ENCODE results near the gene FEM1A.

The FEM1A gene

DNA sequence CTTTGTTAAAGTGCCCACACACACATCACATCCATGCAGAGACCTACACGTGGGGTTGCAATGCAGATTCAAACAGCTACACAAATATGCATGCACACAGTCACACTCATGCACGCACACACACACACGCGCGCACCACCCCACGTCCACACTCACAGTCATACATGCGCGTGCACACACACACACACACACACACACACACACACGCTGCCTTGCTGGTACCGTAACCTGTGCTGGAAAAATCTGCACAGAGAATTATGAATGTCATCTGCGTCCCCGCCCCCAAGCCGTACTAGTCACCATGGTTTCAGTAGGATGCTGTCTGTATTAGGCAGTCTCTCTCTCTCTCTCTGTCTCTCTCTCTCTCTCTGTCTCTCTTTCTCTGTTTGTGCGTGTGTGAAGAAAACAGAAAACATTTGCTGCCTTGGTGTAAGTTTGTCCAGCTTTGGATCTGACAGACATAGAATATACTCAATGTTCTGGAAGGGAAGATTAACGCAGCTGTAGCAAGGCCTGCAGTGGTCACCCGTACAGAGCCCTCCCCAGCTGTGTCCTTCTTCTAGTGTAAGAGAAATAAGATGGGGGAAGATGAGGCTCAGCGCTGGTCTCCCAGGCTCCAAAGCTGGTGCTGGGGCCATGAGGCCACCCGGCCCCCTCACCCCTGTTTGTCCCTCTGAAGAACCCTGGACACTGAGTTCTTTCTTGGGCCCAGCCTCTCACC, 41.5 kb upstream of the FEM1A start:
- Histone ChIP-seq H2BK5ac (ENCODE audit: low read length) (no peak overlapping the region), H3K4me2 (ENCODE audit: insufficient read depth, low read length, poor library complexity, severe bottlenecking) (no peak overlapping the region), H3K23ac (ENCODE audit: low read depth, low read length, poor library complexity) (no peak overlapping the region), H3K27me3 (ENCODE audit: control insufficient read depth in 3 of 3, insufficient read depth in 3 of 3, low read depth in 1 of 3, low read length in 3 of 3) (peaks cover 0 to 16% (median 0%) of the 10 kb centered on the region in 3 experiments), H4K91ac (ENCODE audit: low read depth, low read length, poor library complexity) (no peak overlapping the region), H3K4me3 (ENCODE audit: low read length in 2 of 2) (no peak overlapping the region), H3K9ac (ENCODE audit: low read depth, low read length, poor library complexity) (peak overlapping the region; percentile 55), H2AFZ (ENCODE audit: low read length) (peak overlapping the region; percentile 45), H3K79me1 (ENCODE audit: low read depth, low read length) (no peaks in the 10 kb centered on the region), H3K4me1 (ENCODE audit: control insufficient read depth in 2 of 2, insufficient read depth in 1 of 2, low read depth in 1 of 2, low read length in 2 of 2) (peaks cover 2 to 11% of the 10 kb centered on the region in 2 donors), H3K36me3 (replicated peaks in 1 of 2; ENCODE audit: control insufficient read depth in 2 of 2, insufficient read depth in 2 of 2, low read length in 2 of 2) (no peaks in the 10 kb centered on the region), H3K18ac (ENCODE audit: low read length) (no peak overlapping the region), H3K27ac (replicated peaks; ENCODE audit: low read length) (no peak overlapping the region), H4K8ac (ENCODE audit: low read depth, low read length) (no peak overlapping the region), H2BK120ac (ENCODE audit: low read depth, low read length) (no peak overlapping the region), H3K14ac (ENCODE audit: low read length) (no peak overlapping the region), H2BK12ac (ENCODE audit: low read length) (no peak overlapping the region), H3K9me3 (replicated peaks in 1 of 2; ENCODE audit: control insufficient read depth in 2 of 2, insufficient read depth in 1 of 2, low read depth in 1 of 2, low read length in 2 of 2) (no peaks in the 10 kb centered on the region), H3K4ac (ENCODE audit: low read length) (no peak overlapping the region), H2AK5ac (ENCODE audit: low read depth, low read length) (no peak overlapping the region), H2BK15ac (ENCODE audit: low read length) (peak overlapping the region; percentile 71)
- DNase-seq (ENCODE audit: low spot score): no peak
- no CpG with 5 or more reads among the region's 18 CpGs for WGBS, 2 donors (ENCODE audit: extremely low coverage in 2 of 2, insufficient read length in 2 of 2, insufficient replicate concordance in 1 of 2)

DNA sequence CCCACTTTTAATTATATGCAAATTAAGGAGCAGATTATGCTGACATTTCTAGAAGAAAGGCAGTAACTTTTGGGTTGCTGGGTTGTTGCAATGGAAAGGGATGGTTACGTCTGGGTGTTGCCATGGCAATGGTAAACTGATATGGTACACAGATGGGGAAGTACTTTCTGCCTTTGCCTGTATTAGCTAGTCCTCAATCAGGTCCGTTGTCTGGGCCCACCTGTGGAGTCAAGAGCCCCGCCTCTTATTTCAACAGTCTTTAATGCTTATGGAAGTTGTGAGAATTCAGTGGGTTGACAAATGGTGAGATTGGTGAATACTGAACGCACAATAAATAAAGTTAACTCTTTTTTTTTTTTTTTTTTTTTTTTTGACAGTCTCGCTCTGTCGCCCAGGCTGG, 37.3 kb upstream of the FEM1A start:
- Histone ChIP-seq H2AFZ (ENCODE audit: low read length) (no peak overlapping the region), H3K23ac (ENCODE audit: low read depth, low read length, poor library complexity) (no peak overlapping the region), H3K18ac (ENCODE audit: low read length) (no peak overlapping the region), H3K4me3 (ENCODE audit: low read length in 2 of 2) (no peak overlapping the region), H3K4ac (ENCODE audit: low read length) (no peak overlapping the region), H3K4me1 (ENCODE audit: control insufficient read depth in 2 of 2, insufficient read depth in 1 of 2, low read depth in 1 of 2, low read length in 2 of 2) (peaks cover 2 to 13% of the 10 kb centered on the region in 2 donors), H3K27me3 (ENCODE audit: control insufficient read depth in 3 of 3, insufficient read depth in 3 of 3, low read depth in 1 of 3, low read length in 3 of 3) (peaks cover 0 to 3% (median 0%) of the 10 kb centered on the region in 3 experiments), H3K36me3 (replicated peaks in 1 of 2; ENCODE audit: control insufficient read depth in 2 of 2, insufficient read depth in 2 of 2, low read length in 2 of 2) (no peaks in the 10 kb centered on the region), H4K91ac (ENCODE audit: low read depth, low read length, poor library complexity) (no peak overlapping the region), H2AK5ac (ENCODE audit: low read depth, low read length) (no peak overlapping the region), H3K9me3 (replicated peaks in 1 of 2; ENCODE audit: control insufficient read depth in 2 of 2, insufficient read depth in 1 of 2, low read depth in 1 of 2, low read length in 2 of 2) (no peaks in the 10 kb centered on the region), H2BK5ac (ENCODE audit: low read length) (no peak overlapping the region), H2BK15ac (ENCODE audit: low read length) (no peak overlapping the region), H4K8ac (ENCODE audit: low read depth, low read length) (no peak overlapping the region), H3K9ac (ENCODE audit: low read depth, low read length, poor library complexity) (no peak overlapping the region), H3K27ac (replicated peaks; ENCODE audit: low read length) (no peak overlapping the region), H3K79me1 (ENCODE audit: low read depth, low read length) (no peaks in the 10 kb centered on the region), H2BK12ac (ENCODE audit: low read length) (no peak overlapping the region), H2BK120ac (ENCODE audit: low read depth, low read length) (no peak overlapping the region), H3K14ac (ENCODE audit: low read length) (no peak overlapping the region), H3K4me2 (ENCODE audit: insufficient read depth, low read length, poor library complexity, severe bottlenecking) (no peak overlapping the region)
- no CpG with 5 or more reads among the region's 6 CpGs for WGBS, 2 donors (ENCODE audit: extremely low coverage in 2 of 2, insufficient read length in 2 of 2, insufficient replicate concordance in 1 of 2)
- DNase-seq (ENCODE audit: low spot score): no peak

DNA sequence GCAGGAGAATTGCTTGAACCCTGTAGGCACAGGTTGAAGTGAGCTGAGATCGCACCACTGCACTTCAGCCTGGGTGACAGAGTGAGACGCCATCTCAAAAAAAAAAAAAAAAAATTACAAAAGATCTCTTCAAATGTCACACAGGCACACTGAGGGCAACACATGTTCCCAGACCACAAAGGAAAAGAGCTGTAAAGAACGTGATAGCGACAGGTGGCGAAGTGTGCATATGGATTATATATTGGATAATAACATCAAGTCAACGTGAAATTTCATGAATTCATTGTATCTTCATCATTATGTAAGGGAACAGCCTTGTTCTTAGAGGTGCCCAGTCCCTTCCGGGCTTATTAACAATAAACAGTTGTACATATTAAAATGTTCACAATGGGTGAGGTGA, 36.1 kb upstream of the FEM1A start:
- H3K14ac ChIP-seq (ENCODE audit: low read length): no peak overlapping the region
- no peak overlapping the region for H4K8ac ChIP-seq (ENCODE audit: low read depth, low read length)
- H3K36me3 ChIP-seq (replicated peaks in 1 of 2; ENCODE audit: control insufficient read depth in 2 of 2, insufficient read depth in 2 of 2, low read length in 2 of 2): no peaks in the 10 kb centered on the region
- H2BK12ac ChIP-seq (ENCODE audit: low read length): no peak overlapping the region
- H3K9ac ChIP-seq (ENCODE audit: low read depth, low read length, poor library complexity): no peak overlapping the region
- no peak overlapping the region for H2BK120ac ChIP-seq (ENCODE audit: low read depth, low read length)
- DNase-seq (ENCODE audit: low spot score): no peak
- H3K4me2 ChIP-seq (ENCODE audit: insufficient read depth, low read length, poor library complexity, severe bottlenecking): no peak overlapping the region
- H2AK5ac ChIP-seq (ENCODE audit: low read depth, low read length): no peak overlapping the region
- H4K91ac ChIP-seq (ENCODE audit: low read depth, low read length, poor library complexity): no peak overlapping the region
- no peaks in the 10 kb centered on the region for H3K9me3 ChIP-seq (replicated peaks in 1 of 2; ENCODE audit: control insufficient read depth in 2 of 2, insufficient read depth in 1 of 2, low read depth in 1 of 2, low read length in 2 of 2)
- peaks cover 7 to 13% of the 10 kb centered on the region in 2 donors for H3K4me1 ChIP-seq (ENCODE audit: control insufficient read depth in 2 of 2, insufficient read depth in 1 of 2, low read depth in 1 of 2, low read length in 2 of 2)
- no peak overlapping the region for H3K27ac ChIP-seq (replicated peaks; ENCODE audit: low read length)
- no peak overlapping the region for H2AFZ ChIP-seq (ENCODE audit: low read length)
- no peaks in the 10 kb centered on the region for H3K79me1 ChIP-seq (ENCODE audit: low read depth, low read length)
- H3K4me3 ChIP-seq (ENCODE audit: low read length in 2 of 2): no peak overlapping the region
- H3K23ac ChIP-seq (ENCODE audit: low read depth, low read length, poor library complexity): no peak overlapping the region
- H3K4ac ChIP-seq (ENCODE audit: low read length): no peak overlapping the region
- WGBS, 2 donors (ENCODE audit: extremely low coverage in 2 of 2, insufficient read length in 2 of 2, insufficient replicate concordance in 1 of 2): no CpG with 5 or more reads among the region's 7 CpGs
- H2BK15ac ChIP-seq (ENCODE audit: low read length): no peak overlapping the region
- no peak overlapping the region for H2BK5ac ChIP-seq (ENCODE audit: low read length)
- peaks cover 0 to 3% (median 0%) of the 10 kb centered on the region in 3 experiments for H3K27me3 ChIP-seq (ENCODE audit: control insufficient read depth in 3 of 3, insufficient read depth in 3 of 3, low read depth in 1 of 3, low read length in 3 of 3)
- H3K18ac ChIP-seq (ENCODE audit: low read length): no peak overlapping the region

- Histone ChIP-seq H3K27ac (replicated peaks; ENCODE audit: low read length) (no peak overlapping the region), H3K18ac (ENCODE audit: low read length) (no peak overlapping the region), H2BK12ac (ENCODE audit: low read length) (no peak overlapping the region), H3K9me3 (replicated peaks in 1 of 2; ENCODE audit: control insufficient read depth in 2 of 2, insufficient read depth in 1 of 2, low read depth in 1 of 2, low read length in 2 of 2) (no peaks in the 10 kb centered on the region), H3K4me2 (ENCODE audit: insufficient read depth, low read length, poor library complexity, severe bottlenecking) (no peak overlapping the region), H3K23ac (ENCODE audit: low read depth, low read length, poor library complexity) (no peak overlapping the region), H3K4me3 (ENCODE audit: low read length in 2 of 2) (no peak overlapping the region), H2AFZ (ENCODE audit: low read length) (no peak overlapping the region), H2AK5ac (ENCODE audit: low read depth, low read length) (no peak overlapping the region), H2BK5ac (ENCODE audit: low read length) (no peak overlapping the region), H3K4ac (ENCODE audit: low read length) (no peak overlapping the region), H3K14ac (ENCODE audit: low read length) (no peak overlapping the region), H3K79me1 (ENCODE audit: low read depth, low read length) (no peaks in the 10 kb centered on the region), H3K36me3 (replicated peaks in 1 of 2; ENCODE audit: control insufficient read depth in 2 of 2, insufficient read depth in 2 of 2, low read length in 2 of 2) (no peaks in the 10 kb centered on the region), H3K27me3 (ENCODE audit: control insufficient read depth in 3 of 3, insufficient read depth in 3 of 3, low read depth in 1 of 3, low read length in 3 of 3) (no peaks in the 10 kb centered on the region), H2BK120ac (ENCODE audit: low read depth, low read length) (no peak overlapping the region), H4K8ac (ENCODE audit: low read depth, low read length) (no peak overlapping the region), H3K4me1 (ENCODE audit: control insufficient read depth in 2 of 2, insufficient read depth in 1 of 2, low read depth in 1 of 2, low read length in 2 of 2) (peaks cover 8 to 16% of the 10 kb centered on the region in 2 donors), H3K9ac (ENCODE audit: low read depth, low read length, poor library complexity) (no peak overlapping the region), H4K91ac (ENCODE audit: low read depth, low read length, poor library complexity) (no peak overlapping the region), H2BK15ac (ENCODE audit: low read length) (no peak overlapping the region)
- no peak for DNase-seq (ENCODE audit: low spot score)
- no CpG with 5 or more reads among the region's 4 CpGs for WGBS, 2 donors (ENCODE audit: extremely low coverage in 2 of 2, insufficient read length in 2 of 2, insufficient replicate concordance in 1 of 2)
Measured at GRCh38 chr19:4758082-4758481, 33.5 kb upstream of the FEM1A start.
